ENCODE results near the gene OR4D5. TPM values are rescaled to one million over a fixed set of nuclear protein-coding genes. Genes with fewer than 3 reads are reported as not detected.

The OR4D5 gene
- total RNA-seq (2014; rRNA removed) (not detected in 2 replicates), Bru-seq, nascent RNA (not detected), BruChase-seq, experiment 1, labeled RNA remaining after a 6-hour chase (percentile 20 among the genes with signal in this experiment), BruChase-seq, experiment 2, labeled RNA remaining after a 2-hour chase (not detected)
- long read RNA-seq: 0 reads

DNA sequence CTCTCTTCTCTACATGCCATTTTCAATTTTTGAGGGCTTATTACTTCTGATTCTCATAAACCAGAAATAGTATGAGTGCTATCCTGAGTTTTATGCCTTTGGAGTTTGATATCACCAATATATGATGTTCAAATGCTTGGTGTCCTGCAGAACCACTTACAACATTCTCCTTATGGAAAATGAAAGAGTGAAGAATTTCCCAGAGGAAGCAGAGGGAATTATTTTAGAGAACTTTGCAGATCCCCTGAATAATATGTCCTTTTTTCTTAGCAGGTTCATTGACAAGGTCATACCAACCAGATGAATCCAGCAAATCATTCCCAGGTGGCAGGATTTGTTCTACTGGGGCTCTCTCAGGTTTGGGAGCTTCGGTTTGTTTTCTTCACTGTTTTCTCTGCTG is at the start of gene OR4D5:
TSS of gene OR4D5 (plus strand) at position 301 of the 400 bp plus-strand sequence. CDS start at position 301, 0 bp downstream.
- H4K20me1 ChIP-seq (ENCODE audit: low read length): no peaks in the 10 kb centered on the region
- H3K4me2 ChIP-seq (ENCODE audit: low read length): no peak within 1 kb of the TSS
- no peaks in the 10 kb centered on the region for H3K9me3 ChIP-seq (ENCODE audit: low read length)
- H3K36me3 ChIP-seq (ENCODE audit: low read depth, low read length): no peaks in the 10 kb centered on the region
- CTCF ChIA-PET: no interaction called here
- no peak within 1 kb of the TSS for H2AFZ ChIP-seq (ENCODE audit: low read length)
- no peaks in the 10 kb centered on the region for H3K79me2 ChIP-seq (ENCODE audit: low read length)
- no TSS peak for BruUV-seq (replicated peaks)
- H3K4me3 ChIP-seq (ENCODE audit: low read length): no peak within 1 kb of the TSS
- DNase-seq (no peak), ATAC-seq (no peak)
- intact Hi-C loops (cut with micrococcal nuclease): no loop called here
- TF ChIP-seq EZH2 (IDR thresholded peaks at IDR 0.05; ENCODE audit: low read length, unreplicated experiment) (no peak), EZH2phosphoT487 (IDR thresholded peaks at IDR 0.05; ENCODE audit: borderline replicate concordance, low read length) (no peak)
- TF ChIP-seq, protein P1, sequence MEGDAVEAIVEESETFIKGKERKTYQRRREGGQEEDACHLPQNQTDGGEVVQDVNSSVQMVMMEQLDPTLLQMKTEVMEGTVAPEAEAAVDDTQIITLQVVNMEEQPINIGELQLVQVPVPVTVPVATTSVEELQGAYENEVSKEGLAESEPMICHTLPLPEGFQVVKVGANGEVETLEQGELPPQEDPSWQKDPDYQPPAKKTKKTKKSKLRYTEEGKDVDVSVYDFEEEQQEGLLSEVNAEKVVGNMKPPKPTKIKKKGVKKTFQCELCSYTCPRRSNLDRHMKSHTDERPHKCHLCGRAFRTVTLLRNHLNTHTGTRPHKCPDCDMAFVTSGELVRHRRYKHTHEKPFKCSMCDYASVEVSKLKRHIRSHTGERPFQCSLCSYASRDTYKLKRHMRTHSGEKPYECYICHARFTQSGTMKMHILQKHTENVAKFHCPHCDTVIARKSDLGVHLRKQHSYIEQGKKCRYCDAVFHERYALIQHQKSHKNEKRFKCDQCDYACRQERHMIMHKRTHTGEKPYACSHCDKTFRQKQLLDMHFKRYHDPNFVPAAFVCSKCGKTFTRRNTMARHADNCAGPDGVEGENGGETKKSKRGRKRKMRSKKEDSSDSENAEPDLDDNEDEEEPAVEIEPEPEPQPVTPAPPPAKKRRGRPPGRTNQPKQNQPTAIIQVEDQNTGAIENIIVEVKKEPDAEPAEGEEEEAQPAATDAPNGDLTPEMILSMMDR (conservative IDR thresholded peaks at IDR 0.05; ENCODE audit: low read depth, low read length): no peak
- no peaks in the 10 kb centered on the region for H3K4me1 ChIP-seq (ENCODE audit: insufficient read depth, low read length)
- POLR2A ChIA-PET (ENCODE audit: unreplicated experiment): no interaction called here
- peaks cover 43% of the 10 kb centered on the region; the same call in 1 of the 2 replicates for H3K27me3 ChIP-seq (ENCODE audit: low read length)
- no peak within 1 kb of the TSS for H3K9ac ChIP-seq (ENCODE audit: low read length)
- H3F3A ChIP-seq (ENCODE audit: low read length, unreplicated experiment): no peaks in the 10 kb centered on the region
- no peak within 1 kb of the TSS for H3K27ac ChIP-seq (ENCODE audit: low read length)
- no peaks in the 10 kb centered on the region for H3K9me2 ChIP-seq (replicated peaks; ENCODE audit: low read length)

DNA sequence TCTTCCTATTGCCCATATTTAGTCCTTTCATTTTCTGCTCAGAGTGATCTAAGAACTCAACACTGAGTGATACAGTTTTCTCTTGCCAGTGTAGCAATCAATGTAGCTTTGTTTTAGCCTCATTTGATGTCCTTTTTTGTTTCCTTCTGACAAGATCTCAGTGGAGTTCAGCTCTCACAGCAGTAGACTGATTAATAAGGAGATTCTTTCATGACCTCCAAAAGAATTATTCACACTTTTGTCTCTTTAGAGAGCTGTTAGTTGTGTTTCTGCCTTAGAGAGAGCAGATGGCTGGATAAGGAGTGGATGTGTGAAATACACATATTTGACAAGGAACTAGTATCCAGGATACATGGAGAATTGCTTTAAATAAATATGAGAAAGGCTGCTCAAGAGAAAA is 47.4 kb upstream of the OR4D5 start:
- H3K4me2 ChIP-seq (ENCODE audit: low read length): no peak overlapping the region
- intact Hi-C loops (cut with micrococcal nuclease): no loop called here
- H3K27me3 ChIP-seq (ENCODE audit: low read length): peaks cover 66% of the 10 kb centered on the region
- no peaks in the 10 kb centered on the region for H3K36me3 ChIP-seq (ENCODE audit: low read depth, low read length)
- no peak overlapping the region for H3K27ac ChIP-seq (ENCODE audit: low read length)
- no peaks in the 10 kb centered on the region for H3F3A ChIP-seq (ENCODE audit: low read length, unreplicated experiment)
- no peak overlapping the region for H2AFZ ChIP-seq (ENCODE audit: low read length)
- no peaks in the 10 kb centered on the region for H3K9me2 ChIP-seq (replicated peaks; ENCODE audit: low read length)
- H3K79me2 ChIP-seq (ENCODE audit: low read length): no peaks in the 10 kb centered on the region
- H3K9ac ChIP-seq (ENCODE audit: low read length): no peak overlapping the region
- ChIA-PET CTCF (no interaction called here), POLR2A (ENCODE audit: unreplicated experiment) (no interaction called here)
- H4K20me1 ChIP-seq (ENCODE audit: low read length): no peaks in the 10 kb centered on the region
- H3K9me3 ChIP-seq (ENCODE audit: low read length): no peaks in the 10 kb centered on the region
- ATAC-seq: no peak
- H3K4me1 ChIP-seq (ENCODE audit: insufficient read depth, low read length): no peaks in the 10 kb centered on the region
- BruUV-seq (replicated peaks): no TSS peak
- no peak for DNase-seq
- no peak overlapping the region for H3K4me3 ChIP-seq (ENCODE audit: low read length)
- TF ChIP-seq, protein P1 (conservative IDR thresholded peaks at IDR 0.05; ENCODE audit: low read depth, low read length): no peak
- TF ChIP-seq EZH2phosphoT487 (IDR thresholded peaks at IDR 0.05; ENCODE audit: borderline replicate concordance, low read length) (no peak), EZH2 (IDR thresholded peaks at IDR 0.05; ENCODE audit: low read length, unreplicated experiment) (no peak)

DNA sequence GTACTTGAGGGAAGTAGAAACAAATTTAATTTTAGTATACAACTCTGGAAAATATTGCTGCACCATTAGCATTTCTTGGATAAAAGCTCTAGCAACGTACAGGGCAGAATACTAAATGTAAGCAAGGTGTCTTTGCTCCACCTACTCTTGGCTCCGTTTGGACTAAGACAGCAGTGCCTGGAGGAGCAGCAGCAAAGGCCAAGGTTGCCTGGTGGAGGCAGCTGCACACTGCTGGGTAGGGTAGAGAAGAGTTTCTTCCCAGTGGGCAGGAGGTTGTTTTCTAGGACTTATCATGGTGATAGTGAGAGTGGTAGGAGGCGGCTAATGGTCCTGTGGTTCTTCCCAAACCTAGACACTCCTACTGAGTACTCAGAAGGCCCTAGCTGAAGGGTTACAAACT is 39.6 kb upstream of the OR4D5 start:
- Histone ChIP-seq H4K20me1 (ENCODE audit: low read length) (no peaks in the 10 kb centered on the region), H3K4me3 (ENCODE audit: low read length) (no peak overlapping the region), H3K9me3 (ENCODE audit: low read length) (no peaks in the 10 kb centered on the region), H3K27ac (ENCODE audit: low read length) (no peak overlapping the region), H3K9me2 (replicated peaks; ENCODE audit: low read length) (no peaks in the 10 kb centered on the region), H3K27me3 (ENCODE audit: low read length) (peaks cover 70% of the 10 kb centered on the region), H3F3A (ENCODE audit: low read length, unreplicated experiment) (no peaks in the 10 kb centered on the region), H3K79me2 (ENCODE audit: low read length) (no peaks in the 10 kb centered on the region), H3K4me1 (ENCODE audit: insufficient read depth, low read length) (no peaks in the 10 kb centered on the region), H3K36me3 (ENCODE audit: low read depth, low read length) (no peaks in the 10 kb centered on the region), H3K9ac (ENCODE audit: low read length) (no peak overlapping the region), H3K4me2 (ENCODE audit: low read length) (no peak overlapping the region), H2AFZ (ENCODE audit: low read length) (no peak overlapping the region)
- TF ChIP-seq EZH2 (IDR thresholded peaks at IDR 0.05; ENCODE audit: low read length, unreplicated experiment) (no peak), EZH2phosphoT487 (IDR thresholded peaks at IDR 0.05; ENCODE audit: borderline replicate concordance, low read length) (no peak)
- TF ChIP-seq, protein P1 (conservative IDR thresholded peaks at IDR 0.05; ENCODE audit: low read depth, low read length): no peak
- ATAC-seq (no peak), DNase-seq (no peak)
- POLR2A ChIA-PET (ENCODE audit: unreplicated experiment): no interaction called here
- BruUV-seq (replicated peaks): no TSS peak
- intact Hi-C loops (cut with micrococcal nuclease): no loop called here
- CTCF ChIA-PET: no interaction called here

Measured in PC-3 (cell line).